GM21576 (cell line): Measurements from ENCODE around the gene SNX3.
"Not testable (repeated sequence)": the region's sequence is repeated elsewhere in the genome, so short reads cannot be mapped to it uniquely, and the experiment has no call there.

ENCODE experiments used
- ATAC-seq: cut with Tn5 transposase; IDR thresholded peaks from one replicate; pipeline ENCODE4 v1.9.1; 2021; ENCODE audit warnings: mild to moderate bottlenecking, moderate library complexity; ENCODE audit not compliant: unreplicated experiment

Gene SNX3

GRCh38 chr6:108263371-108263770 is 2.5 kb upstream of the SNX3 start:
- ATAC-seq, result no peak

GRCh38 chr6:108260126-108260808 is 573 bp downstream of the SNX3 start:
- peak; percentile 7 for ATAC-seq

- ATAC-seq, result no peak
Measured at GRCh38 chr6:108254433-108255410, 6.1 kb downstream of the SNX3 start.

- no peak for ATAC-seq
Measured at GRCh38 chr6:108253241-108253640, 7.6 kb downstream of the SNX3 start.

- ATAC-seq, result no peak
Measured at GRCh38 chr6:108252055-108252454, 8.8 kb downstream of the SNX3 start.

GRCh38 chr6:108251252-108251651 is 9.6 kb downstream of the SNX3 start:
- no peak for ATAC-seq

- ATAC-seq, result no peak
Measured at GRCh38 chr6:108250240-108250866, 10.5 kb downstream of the SNX3 start.

GRCh38 chr6:108247965-108248536 is 12.8 kb downstream of the SNX3 start:
- ATAC-seq, result no peak

- ATAC-seq, result not testable (repeated sequence)
Measured at GRCh38 chr6:108245095-108245494, 15.7 kb downstream of the SNX3 start.

- no peak for ATAC-seq
Measured at GRCh38 chr6:108243836-108244235, 17.0 kb downstream of the SNX3 start.

GRCh38 chr6:108242721-108243120 is 18.1 kb downstream of the SNX3 start:
- ATAC-seq, result no peak

- no peak for ATAC-seq
Measured at GRCh38 chr6:108242259-108242658, 18.6 kb downstream of the SNX3 start.

- ATAC-seq, result no peak
Measured at GRCh38 chr6:108238322-108238721, 22.5 kb downstream of the SNX3 start.

GRCh38 chr6:108236791-108237190 is 24.0 kb downstream of the SNX3 start:
- no peak for ATAC-seq

GRCh38 chr6:108235127-108235526 is 25.7 kb downstream of the SNX3 start:
- ATAC-seq, result no peak

- no peak for ATAC-seq
Measured at GRCh38 chr6:108228416-108228815, 32.4 kb downstream of the SNX3 start.

- ATAC-seq, result no peak
Measured at GRCh38 chr6:108227290-108227689, 33.5 kb downstream of the SNX3 start.

GRCh38 chr6:108222504-108222903 is 38.3 kb downstream of the SNX3 start:
- no peak for ATAC-seq

- no peak for ATAC-seq
Measured at GRCh38 chr6:108222064-108222463, 38.8 kb downstream of the SNX3 start.

- no peak for ATAC-seq
Measured at GRCh38 chr6:108211671-108212070, 49.2 kb downstream of the SNX3 start.

GRCh38 chr6:108210556-108210955 is 50.3 kb downstream of the SNX3 start:
- no peak for ATAC-seq
